ENCODE measurements around the gene CLGN.

GRCh38 chr4:140358281-140358680 lies 69.2 kb downstream of the CLGN start:
- TF ChIP-seq CTCF (IDR thresholded peaks at IDR 0.05; ENCODE audit: low read length), result no peak
- TF ChIP-seq EZH2 (IDR thresholded peaks at IDR 0.05; ENCODE audit: borderline replicate concordance, low read length), result no peak
